ENCODE data around the gene ZNF101.
A peak's percentile ranks its signal among the peaks of the same experiment; 100 is the strongest.

ZNF101 gene

GRCh38 chr19:19642506-19643157 lies 26.0 kb upstream of the ZNF101 start:
- peak; percentile 63 for DNase-seq

DNA sequence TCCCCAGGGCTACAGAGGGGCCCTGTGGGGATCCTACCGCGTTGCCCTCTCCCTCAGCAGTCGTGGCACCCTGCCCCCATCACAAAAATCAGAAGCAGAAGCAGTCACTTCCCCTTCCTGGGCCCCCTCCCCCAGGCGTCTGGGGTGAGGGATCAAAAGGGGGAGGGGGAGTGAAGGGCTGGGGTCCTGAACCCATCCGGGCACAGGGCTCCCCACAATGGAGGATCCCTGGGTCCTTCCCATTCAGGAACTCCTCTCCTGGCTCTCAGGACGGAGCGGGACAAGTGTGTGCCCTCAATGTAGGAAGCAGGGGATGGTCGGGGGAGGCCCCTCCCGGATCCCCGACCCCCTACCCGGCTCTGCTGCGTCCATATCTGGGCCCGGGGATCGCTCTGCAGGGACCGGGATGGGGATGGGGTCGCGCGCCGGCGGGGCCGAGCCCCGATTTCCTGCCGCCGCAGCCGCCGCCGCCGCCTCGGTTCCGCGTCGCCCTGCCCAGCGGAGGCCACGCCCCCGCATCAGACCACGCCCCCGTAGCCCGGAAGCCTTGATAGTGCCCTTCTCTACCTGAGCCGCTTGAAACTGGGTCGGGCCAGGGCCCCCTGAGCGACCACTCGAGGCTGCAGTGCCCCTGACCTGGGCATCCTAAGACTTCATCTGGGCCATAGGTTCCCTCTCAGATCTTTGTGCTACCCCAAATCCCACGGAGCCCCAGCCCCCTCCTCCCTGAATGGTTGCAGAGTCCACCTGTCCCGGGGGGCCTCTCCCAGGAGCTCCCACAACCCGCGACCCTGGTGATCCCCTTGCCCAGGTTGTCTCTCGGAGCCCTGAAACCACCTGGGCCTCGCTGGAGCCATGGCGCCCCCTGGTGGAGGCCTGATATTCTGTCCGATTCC lies 25.2 kb upstream of the ZNF101 start, which contains the start of gene GMIP:
Gene GMIP, minus strand, starts transcription at position 500 of the 896 bp plus-strand sequence. Its CDS starts 128 bp downstream, at position 372.
- DNase-seq = peak; percentile 56

DNA sequence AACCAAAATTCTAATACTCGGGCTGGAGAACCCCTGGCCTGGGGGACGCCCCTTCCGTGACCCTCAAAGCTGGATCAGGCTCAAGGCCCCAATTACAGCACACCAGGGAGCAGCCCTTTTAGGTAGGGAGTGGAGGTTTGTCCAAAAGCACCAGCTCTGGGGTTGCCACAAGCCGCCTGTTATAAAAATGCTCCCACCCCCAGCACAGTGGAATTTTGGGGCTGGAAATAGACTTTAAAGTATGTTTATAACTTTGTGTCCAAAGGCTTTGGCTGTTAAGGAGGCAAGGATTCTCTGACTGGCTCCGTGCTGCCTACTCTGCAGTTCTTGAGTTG lies 24.6 kb upstream of the ZNF101 start:
- DNase-seq = no peak

DNA sequence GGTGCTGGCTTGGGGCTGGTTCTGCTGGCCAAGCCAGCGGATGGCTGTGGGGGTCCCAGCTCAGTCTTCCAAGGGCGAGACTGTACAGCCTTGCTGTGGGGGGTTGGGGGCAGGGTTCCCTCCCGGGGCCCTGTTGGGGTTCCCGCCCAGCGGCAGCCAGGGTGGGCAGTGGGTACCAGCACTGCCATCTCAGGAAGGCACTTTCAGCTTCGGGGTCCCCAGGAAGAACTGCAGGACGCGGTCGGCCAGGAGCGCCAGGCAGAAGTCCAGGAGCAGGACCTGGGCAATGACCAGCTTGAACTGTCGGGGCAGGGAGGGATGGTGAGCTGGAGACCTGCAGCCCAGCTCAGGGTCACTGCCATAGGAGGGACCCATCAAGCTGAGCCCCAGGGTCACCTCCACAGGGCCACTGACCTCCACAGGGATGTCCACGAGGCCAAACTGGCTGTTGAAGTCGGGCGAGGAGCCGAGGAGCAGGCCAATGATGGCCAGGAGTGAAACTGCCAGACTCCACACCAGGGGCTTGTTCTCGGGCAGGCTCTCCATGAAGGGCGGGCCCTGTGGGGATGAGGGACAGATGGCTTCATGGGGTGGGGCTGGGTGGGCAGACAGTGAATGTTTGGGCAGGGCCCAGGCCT lies 23.3 kb upstream of the ZNF101 start:
- DNase-seq = no peak

- no peak for DNase-seq
Measured at GRCh38 chr19:19647037-19647835, 21.4 kb upstream of the ZNF101 start.

DNA sequence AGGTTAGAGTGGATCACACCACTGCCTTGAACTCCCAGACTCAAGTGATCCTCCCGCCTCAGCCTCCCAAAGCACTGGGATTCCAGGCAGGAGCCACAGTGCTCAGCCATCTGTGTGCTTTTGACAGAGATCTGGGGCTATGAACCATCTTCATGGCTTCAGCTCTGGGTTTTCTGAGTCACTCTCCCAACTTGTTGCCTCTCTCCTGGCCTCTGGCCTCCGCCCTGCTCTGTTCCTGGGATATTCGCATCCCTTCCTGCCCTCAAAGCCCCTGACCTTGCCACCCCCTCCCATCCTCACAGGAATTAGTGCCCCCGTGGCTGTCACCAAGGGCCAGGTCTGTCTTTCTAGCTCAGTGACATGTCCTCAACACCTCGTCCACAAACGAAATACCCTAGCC lies 19.5 kb upstream of the ZNF101 start:
- no peak for DNase-seq

- DNase-seq = no peak
Measured at GRCh38 chr19:19649580-19649995, 19.1 kb upstream of the ZNF101 start.

GRCh38 chr19:19650331-19650730 lies 18.3 kb upstream of the ZNF101 start:
- no peak for DNase-seq

- DNase-seq = no peak
Measured at GRCh38 chr19:19651076-19651475, 17.6 kb upstream of the ZNF101 start.

GRCh38 chr19:19652482-19653295 lies 15.9 kb upstream of the ZNF101 start:
- no peak for DNase-seq

- no peak for DNase-seq
Measured at GRCh38 chr19:19653597-19654147, 15.0 kb upstream of the ZNF101 start.

- no peak for DNase-seq
Measured at GRCh38 chr19:19654441-19654840, 14.2 kb upstream of the ZNF101 start.

- DNase-seq = no peak
Measured at GRCh38 chr19:19655051-19655594, 13.5 kb upstream of the ZNF101 start.

DNA sequence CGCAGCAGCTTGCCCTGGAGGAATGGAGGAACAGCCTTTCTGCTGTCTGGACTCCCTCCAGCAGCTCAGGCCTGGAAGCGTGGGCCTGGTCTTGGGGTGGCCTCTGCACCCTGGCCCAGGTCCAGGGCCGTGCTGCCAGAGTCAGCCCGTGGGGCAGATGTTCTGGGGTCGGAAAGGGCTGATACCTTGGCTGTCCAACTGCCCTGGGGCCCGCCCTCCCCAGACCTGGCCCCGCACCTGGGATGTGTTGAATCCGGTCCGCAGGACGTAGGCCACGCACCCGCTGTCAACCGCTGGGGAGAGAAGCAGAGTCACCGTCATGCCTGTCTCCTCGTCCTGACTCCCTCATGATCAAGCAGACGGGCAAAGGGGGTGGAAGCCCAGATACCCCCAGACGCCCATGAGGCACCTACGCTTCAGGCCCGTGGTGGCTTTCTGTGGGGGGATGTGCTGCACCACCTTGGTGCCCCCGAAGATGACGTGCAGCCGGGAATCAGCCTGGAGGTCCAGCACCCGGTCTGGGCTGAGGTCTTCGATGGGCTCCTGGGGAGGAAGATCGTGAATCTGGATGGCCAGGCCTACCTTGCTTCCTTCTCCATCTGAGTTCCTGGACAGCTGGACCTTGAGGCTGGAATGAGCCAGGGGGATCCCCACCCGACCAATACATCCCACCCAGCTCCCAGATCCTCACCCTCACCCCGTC lies 12.8 kb upstream of the ZNF101 start:
- no peak for DNase-seq

DNA sequence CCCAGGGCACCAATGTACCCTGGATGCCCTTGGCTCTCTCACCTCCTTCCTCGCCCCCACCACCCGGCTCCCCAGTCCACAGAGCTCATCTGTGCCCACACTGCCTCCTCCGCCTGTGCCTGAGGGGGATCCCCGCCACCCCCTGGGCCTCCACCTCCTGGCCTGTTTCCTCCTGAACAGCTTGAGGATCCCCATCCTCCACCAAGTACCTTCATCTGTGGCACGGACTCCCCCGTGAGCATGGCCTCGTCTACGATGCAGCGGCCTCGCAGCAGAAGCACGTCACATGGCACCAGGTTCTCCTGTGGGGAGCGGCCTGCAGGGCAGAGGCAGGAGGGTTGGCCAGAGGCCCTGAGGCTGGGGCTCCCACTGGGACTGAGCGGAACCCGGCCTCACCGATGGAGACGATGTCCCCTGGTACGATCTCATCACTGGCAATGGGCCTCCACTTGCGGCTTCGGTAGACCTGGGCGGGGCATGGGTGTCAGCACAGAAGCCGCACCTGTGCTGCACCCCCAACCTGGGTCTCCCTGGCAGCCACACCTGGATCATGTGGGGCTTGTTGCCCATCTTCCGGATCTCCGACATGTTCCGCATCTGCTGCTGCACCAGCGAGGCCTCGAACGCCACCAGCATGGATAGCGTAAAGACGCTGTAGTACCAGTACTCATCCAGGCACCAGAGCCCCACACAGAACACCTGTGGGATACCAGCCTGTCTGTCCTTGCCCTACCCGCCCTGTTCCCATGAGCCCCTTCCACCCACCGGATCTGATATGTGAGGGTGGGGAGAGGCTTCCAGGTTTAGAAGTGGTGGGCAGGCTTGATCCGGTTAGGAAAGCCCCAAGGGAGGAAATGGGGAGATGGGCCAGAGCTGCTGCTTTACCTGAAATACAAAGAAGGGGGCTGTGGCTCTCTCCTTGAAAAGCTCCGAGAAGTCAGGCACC lies 11.9 kb upstream of the ZNF101 start:
- no peak for DNase-seq

- peak; percentile 95 for DNase-seq
Measured at GRCh38 chr19:19657397-19657783, 11.2 kb upstream of the ZNF101 start.

GRCh38 chr19:19659646-19660245 lies 8.9 kb upstream of the ZNF101 start:
- DNase-seq = no peak

- DNase-seq = no peak
Measured at GRCh38 chr19:19661141-19661674, 7.4 kb upstream of the ZNF101 start.

Data from NCI-H1694 treated with DMSO at 0.1 percent for 48 hours (cell line).